ENCODE measurements around the gene TMEM50B.
"Not testable (repeated sequence)": the region's sequence is repeated elsewhere in the genome, so short reads cannot be mapped to it uniquely, and the experiment has no call there.

TMEM50B gene

GRCh38 chr21:33478182-33478581 is 1.6 kb downstream of the TMEM50B start:
- DNase-seq (ENCODE audit: low spot score) = no peak

DNA sequence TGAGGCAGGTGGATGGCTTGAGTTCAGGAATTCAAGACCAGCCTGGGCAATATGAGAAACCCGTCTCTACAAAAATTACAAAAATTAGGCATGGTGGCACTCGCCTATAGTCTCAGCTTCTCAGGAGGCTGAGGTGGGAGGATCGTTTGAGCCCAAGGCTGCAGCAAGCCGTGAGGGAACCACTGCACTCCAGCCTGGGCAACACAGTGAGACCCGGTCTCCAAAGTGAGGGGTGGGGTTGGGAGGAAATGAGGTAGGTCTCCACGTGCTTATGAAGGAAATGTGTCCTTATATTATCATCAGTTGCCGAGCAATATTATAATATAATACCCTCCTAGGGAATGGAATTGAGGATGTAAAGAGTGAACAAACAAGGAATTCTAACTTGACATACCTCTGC is 2.7 kb downstream of the TMEM50B start:
- DNase-seq (ENCODE audit: low spot score) = no peak

DNA sequence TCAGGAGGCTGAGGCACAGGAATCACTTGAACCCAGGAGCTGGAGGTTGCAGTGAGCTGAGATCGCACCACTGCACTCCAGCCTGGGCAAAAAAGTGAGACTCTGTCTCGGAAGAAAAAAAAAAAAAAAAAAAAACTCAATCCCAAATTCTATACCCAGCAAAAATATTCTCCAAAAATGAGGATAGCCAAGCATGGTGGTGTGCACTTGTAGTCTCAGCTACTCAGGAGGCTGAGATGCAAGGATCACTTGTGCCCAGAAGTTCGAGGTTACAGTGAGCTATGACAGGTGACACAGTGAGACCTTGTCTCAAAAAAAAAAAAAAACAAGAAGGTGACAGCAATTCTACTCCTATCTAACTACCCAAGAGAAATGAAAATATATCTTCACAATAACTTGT is 6.4 kb downstream of the TMEM50B start:
- DNase-seq (ENCODE audit: low spot score) = no peak

DNA sequence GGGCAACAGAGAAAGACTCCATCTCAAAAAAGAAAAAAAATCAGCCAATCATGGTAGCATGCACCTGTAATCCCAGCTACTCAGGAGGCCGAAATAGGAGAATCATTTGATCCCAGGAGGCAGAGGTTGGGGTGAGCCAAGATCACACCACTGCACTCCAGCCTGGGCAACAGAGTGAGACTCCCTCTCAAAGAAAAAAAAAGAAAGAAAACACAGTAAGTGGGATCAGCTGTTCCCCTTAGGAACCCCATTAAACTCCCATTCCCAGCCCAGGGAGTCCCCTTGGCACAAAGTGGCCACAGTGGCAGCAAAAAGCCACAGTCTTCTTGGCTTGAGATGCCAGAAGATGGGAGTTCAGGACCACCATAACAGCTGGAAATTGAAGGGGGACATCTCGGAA is 9.1 kb downstream of the TMEM50B start:
- DNase-seq (ENCODE audit: low spot score) = no peak

GRCh38 chr21:33469183-33469582 is 10.6 kb downstream of the TMEM50B start:
- not testable (repeated sequence) for DNase-seq (ENCODE audit: low spot score)

GRCh38 chr21:33461538-33462250 is 18.1 kb downstream of the TMEM50B start:
- no peak for DNase-seq (ENCODE audit: low spot score)

GRCh38 chr21:33458861-33459260 is 20.9 kb downstream of the TMEM50B start:
- no peak for DNase-seq (ENCODE audit: low spot score)

DNA sequence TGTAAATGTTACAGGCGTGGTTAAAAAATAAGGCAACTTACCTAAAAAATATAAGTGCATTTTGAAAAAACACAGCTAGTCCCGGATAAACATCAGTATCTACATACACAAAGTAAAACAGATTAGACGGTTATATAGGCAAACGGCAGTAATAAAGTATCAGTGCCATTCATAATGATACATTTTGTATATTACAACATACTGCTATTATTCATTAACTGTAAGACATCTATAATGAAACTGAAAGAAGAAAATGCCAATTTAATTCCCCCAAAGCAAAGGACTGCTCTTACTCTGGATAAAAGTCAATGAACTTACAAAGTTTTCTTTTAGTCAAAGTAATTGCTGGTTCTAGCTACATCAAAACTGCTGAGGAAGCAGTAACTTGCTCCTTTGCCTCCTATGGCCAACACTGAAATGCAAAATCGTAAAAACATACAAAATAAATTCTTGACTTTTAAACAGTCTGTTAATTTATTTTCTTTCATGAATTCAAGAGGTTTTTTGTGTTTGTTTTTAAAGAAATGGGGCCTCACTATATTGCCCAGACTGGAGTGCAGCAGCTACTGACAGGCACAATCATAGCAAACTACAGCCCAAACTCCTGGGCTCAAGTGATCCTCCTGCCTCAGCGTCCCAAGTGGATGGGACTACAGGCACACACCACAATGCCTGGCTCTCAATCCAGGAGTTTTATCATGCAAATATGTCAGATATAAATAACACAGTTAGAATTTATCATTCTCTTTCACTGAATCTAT is 23.9 kb downstream of the TMEM50B start:
- DNase-seq (ENCODE audit: low spot score) = no peak

DNA sequence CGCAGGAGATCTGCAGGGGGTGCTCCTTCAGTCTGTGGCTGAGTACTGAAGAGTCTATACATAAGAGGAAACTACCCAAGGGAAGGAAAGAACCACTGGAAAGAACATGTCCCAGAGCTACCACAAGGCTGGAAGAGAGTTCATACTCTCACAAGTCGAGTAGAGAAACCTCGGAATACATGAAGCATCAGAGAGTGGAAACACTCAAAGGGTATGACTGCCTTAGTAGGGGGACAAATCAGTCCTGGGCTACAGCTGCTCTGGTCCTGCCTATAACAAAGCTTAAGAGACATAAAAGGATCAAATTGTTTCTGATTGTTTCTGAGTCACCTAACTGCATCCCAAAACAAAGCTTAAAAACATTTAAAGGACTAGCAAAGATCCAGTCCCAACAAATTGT is 27.4 kb downstream of the TMEM50B start:
- DNase-seq (ENCODE audit: low spot score) = no peak

GRCh38 chr21:33451634-33452071 is 28.1 kb downstream of the TMEM50B start:
- DNase-seq (ENCODE audit: low spot score) = no peak

DNA sequence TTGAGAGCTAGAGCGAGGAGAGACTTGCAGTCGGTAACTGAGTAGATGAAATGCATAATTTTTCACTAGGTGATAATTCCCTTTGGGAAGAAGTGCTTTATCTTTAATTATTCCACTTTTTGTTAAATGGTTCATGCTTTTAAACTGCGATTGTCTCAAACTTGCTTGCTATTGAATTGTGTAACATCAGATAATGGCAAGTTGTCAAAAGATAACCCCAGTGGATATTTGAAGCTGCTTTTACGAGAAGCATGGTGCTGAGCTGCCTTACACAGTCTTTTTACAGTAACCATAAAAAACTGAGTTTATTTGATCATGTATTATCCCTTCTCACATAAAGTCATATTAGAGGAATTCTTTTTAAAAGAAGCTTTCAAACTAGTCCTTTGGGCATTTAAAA is 30.2 kb downstream of the TMEM50B start:
- DNase-seq (ENCODE audit: low spot score) = no peak

DNA sequence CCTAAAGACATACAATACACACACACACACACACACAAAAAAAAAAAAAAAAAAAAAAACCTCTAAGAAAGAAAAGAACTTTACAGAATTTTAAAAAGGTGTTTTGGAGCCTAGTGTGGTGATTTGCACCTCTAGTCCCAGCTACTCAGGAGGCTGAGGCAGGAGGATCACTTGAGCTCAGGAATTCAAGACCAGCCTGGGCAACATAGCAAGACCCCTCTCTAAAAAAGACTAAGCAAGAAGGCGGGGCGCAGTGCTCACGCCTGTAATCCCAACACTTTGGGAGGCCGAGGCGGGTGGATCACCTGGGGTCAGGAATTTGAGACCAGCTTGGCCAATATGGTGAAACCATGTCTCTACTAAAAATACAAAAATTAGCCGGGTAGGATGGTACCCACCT is 33.2 kb downstream of the TMEM50B start:
- not testable (repeated sequence) for DNase-seq (ENCODE audit: low spot score)

DNA sequence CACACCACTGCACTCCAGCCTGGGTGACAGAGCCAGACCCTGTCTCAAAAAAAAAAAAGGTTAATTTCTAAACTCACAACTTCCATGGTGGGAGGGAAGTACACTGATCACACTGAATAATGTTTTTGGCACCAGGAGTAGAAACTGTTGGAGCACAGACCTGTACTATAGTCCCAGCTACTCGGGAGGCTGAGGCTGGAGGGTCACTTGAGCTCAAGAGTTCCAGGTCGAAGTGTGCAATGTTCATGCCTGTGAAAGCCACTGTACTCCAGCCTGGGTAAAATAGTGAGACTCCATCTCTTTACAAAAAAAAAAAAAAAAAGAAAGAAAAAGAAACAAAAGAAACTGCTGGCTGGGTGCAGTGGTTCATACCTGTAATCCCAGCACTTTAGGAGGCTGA is 35.3 kb downstream of the TMEM50B start:
- DNase-seq (ENCODE audit: low spot score) = no peak

DNA sequence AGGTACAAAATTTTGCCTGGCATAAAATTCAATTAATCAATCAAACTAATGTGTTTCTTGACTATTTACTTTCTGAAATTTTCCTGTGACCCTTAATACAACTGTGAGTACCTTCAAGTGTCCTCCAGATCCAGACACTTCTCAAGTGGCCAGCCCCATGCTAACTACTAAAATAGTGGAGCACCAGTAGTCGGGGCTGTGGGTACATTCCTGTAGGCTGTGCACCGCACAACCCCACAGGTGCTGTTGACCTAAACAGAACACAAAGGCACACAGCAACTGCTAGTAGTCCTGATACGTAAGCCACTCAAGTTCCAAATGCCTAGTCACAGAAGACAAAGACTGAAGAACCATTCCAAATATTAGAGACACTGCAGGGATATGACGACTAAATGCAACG is 36.6 kb downstream of the TMEM50B start:
- no peak for DNase-seq (ENCODE audit: low spot score)

DNA sequence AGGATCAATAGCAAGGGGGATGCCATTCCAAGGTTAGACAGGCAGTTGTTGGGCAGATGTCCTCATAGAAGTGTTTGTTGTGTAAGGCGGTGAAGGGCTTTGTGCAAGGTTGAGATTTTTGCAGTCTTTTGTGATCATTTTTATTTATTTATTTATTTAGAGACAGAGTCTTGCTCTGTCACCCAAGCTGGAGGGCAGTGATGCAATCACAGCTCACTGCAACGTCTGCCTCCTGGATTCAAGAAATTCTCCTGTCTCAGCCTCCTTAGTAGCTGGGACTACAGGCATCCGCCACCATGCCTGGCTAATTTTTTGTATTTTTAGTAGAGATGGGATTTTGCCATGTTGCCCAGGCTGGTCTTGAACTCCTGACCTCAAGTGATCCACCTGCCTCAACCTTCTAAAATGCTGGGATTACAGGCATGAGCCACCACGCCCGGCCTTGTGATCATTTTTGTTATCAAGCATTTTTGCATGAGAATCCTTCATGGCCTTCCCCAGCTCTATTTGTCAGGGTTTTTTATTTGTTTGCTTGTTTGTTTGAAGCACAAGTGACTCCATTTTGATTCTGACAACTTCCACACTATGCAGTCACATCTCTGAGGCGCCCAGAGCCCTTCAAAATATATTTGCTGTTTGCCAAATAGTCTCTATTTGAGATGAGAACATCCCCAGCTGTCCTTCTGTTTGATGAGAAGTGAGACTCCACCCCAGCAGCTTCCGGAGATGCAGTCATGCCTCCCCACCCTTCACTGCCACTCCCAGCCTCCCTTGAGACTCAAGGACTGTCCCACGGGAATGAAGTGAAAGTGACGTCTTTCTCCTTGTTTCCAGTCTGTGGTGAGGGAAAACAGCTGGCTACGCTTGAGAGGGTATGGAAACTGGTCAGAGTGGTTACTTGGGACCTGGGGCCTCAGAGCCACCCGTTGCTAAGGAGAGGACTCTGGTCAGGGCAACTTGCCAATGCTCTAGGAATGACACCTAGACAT is 38.0 kb downstream of the TMEM50B start:
- DNase-seq (ENCODE audit: low spot score) = peak; percentile 53

DNA sequence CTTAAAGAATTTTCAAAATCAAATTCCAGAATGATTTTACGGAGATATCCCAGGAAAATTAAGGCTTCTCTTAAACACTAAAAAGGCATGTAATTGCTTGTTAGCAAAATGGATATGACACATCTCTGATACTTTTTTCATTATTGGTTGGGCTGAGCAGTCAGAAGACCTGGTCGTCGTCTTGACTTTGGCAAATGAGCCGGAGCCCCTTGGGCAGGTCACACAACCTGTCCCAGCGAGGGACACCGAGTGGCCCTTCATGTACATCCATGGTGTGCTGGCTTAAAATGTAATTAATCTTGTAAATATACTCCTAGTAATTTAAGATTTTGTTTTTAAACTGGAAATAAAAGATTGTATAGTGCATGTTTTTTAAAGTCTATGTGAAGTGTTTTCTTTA is 42.6 kb downstream of the TMEM50B start:
- DNase-seq (ENCODE audit: low spot score) = no peak

- DNase-seq (ENCODE audit: low spot score) = peak; percentile 89
Measured at GRCh38 chr21:33434770-33435360, 44.9 kb downstream of the TMEM50B start.

DNA sequence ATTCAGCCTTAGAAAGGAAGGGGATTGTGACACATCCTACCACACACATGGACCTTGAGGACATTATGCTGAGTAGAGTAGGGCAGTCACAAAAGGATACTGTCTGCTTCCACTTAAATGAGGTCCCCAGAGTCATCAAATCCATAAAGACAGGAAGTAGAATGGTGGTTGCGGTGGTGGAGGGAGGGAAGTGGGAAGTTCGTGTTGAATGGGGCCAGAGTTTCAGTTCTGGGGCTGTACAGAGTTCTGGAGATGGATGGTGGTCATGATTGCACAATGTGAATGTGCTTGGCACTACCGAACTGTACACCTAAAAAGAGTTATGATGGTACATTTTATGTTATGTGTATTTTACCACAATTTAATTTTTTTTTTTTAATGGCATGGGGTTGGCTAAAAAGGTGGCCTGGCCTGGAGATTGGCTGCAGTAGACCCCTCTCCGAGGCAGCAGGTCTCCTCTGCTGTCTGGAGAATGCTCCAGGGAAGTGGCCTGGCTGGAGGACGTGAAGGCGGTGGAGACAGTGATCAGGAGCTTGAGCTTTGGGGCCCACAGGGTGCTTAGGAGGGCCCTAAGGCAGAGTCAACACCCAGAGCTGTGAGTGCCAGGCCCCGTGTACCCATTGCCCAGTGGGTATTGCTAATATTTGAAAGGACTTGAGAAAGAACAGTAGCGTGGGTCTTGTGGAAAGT is 46.2 kb downstream of the TMEM50B start:
- DNase-seq (ENCODE audit: low spot score) = no peak

DNA sequence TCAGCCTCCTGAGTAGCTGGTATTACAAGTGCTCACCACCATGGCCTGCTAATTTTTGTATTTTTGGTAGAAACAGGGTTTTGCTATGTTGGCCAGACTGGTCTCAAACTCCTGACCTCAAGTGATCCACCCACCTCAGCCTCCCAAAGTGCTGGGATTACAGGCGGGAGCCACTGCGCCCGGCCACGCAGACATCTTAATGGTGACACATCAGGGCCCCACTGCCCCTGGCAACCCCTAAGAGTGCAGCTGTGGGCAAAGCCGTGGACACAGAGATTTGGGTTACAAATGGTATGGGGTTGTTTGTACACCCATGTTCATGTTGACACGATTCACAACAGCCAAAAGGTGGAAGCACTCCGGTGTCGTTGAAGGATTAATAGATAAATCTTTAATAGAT is 46.8 kb downstream of the TMEM50B start:
- no peak for DNase-seq (ENCODE audit: low spot score)

- DNase-seq (ENCODE audit: low spot score) = no peak
Measured at GRCh38 chr21:33432496-33432895, 47.3 kb downstream of the TMEM50B start.

- DNase-seq (ENCODE audit: low spot score) = no peak
Measured at GRCh38 chr21:33430858-33431257, 48.9 kb downstream of the TMEM50B start.
